Measurements from ENCODE around the gene SKAP1.

DNA sequence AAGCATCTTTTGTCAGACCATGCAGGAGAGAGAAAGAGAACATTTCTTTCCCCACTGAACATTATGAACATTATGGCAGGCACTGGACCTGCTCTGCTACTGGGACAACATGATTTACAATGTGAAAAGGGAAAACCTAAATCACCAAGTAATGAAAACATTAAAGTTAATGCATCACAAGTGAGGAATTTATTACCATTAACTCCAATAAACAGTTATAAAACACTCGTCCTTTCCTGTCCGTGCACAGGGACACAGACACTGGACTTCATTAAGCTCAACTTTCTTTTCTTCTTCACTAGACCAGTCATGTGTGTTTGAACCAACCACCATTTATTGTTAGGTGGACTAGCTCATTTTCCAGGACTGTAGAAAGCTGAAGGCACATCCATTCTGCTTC is 227.1 kb downstream of the SKAP1 start:
- TF ChIP-seq, protein P1, sequence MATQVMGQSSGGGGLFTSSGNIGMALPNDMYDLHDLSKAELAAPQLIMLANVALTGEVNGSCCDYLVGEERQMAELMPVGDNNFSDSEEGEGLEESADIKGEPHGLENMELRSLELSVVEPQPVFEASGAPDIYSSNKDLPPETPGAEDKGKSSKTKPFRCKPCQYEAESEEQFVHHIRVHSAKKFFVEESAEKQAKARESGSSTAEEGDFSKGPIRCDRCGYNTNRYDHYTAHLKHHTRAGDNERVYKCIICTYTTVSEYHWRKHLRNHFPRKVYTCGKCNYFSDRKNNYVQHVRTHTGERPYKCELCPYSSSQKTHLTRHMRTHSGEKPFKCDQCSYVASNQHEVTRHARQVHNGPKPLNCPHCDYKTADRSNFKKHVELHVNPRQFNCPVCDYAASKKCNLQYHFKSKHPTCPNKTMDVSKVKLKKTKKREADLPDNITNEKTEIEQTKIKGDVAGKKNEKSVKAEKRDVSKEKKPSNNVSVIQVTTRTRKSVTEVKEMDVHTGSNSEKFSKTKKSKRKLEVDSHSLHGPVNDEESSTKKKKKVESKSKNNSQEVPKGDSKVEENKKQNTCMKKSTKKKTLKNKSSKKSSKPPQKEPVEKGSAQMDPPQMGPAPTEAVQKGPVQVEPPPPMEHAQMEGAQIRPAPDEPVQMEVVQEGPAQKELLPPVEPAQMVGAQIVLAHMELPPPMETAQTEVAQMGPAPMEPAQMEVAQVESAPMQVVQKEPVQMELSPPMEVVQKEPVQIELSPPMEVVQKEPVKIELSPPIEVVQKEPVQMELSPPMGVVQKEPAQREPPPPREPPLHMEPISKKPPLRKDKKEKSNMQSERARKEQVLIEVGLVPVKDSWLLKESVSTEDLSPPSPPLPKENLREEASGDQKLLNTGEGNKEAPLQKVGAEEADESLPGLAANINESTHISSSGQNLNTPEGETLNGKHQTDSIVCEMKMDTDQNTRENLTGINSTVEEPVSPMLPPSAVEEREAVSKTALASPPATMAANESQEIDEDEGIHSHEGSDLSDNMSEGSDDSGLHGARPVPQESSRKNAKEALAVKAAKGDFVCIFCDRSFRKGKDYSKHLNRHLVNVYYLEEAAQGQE (IDR thresholded peaks at IDR 0.05; ENCODE audit: insufficient replicate concordance, low read depth), result no peak
- TF ChIP-seq POLR2AphosphoS5 (IDR thresholded peaks at IDR 0.05; ENCODE audit: low read depth), result no peak
- no peak for TF ChIP-seq CTCF (IDR thresholded peaks at IDR 0.05; ENCODE audit: insufficient read depth, low read length)
- TF ChIP-seq GABPA (IDR thresholded peaks at IDR 0.05; ENCODE audit: low read depth), result no peak
- no peak for TF ChIP-seq SPI1 (IDR thresholded peaks at IDR 0.05; ENCODE audit: borderline replicate concordance, low read depth)

All from HL-60 (cell line).